Activated CD4-positive, CD25-positive, alpha-beta regulatory T cell treated with anti-CD3 and anti-CD28 coated beads, Interleukin-2, amount 50 U/mL, for 72 hours (primary cell): ENCODE results near the gene ZNF524.

Experiments used
- DNase-seq: peaks from one replicate; pipeline ENCODE4 v3.0.0; 2021

The ZNF524 gene

DNA sequence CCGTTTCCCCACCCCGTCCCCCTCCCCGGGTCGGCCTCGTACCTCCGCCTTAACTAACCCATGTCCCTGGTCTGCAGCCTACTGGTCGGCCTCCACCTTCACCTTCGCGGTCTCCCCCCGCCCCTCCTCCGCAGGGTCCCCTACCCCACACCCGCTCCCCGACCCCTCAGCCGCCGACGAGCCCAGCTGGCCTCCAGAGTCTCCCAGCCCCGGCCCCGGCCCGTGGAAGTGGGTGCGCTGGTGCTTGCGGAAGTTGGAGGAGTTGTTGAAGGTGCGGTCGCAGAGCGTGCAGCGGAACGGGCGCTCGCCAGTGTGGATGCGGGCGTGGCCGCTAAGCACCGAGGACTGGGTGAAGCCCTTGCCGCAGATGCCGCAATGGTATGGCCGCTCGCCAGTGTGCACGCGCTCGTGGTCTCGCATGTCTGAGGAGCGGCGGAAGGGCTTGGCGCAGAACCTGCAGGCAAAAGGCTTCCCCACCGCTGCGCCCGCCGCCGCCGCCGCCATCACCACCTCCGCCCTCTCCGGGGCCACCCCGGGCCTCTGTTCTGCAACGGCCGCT, 21.7 kb downstream of the ZNF524 start:
- no peak for DNase-seq

DNA sequence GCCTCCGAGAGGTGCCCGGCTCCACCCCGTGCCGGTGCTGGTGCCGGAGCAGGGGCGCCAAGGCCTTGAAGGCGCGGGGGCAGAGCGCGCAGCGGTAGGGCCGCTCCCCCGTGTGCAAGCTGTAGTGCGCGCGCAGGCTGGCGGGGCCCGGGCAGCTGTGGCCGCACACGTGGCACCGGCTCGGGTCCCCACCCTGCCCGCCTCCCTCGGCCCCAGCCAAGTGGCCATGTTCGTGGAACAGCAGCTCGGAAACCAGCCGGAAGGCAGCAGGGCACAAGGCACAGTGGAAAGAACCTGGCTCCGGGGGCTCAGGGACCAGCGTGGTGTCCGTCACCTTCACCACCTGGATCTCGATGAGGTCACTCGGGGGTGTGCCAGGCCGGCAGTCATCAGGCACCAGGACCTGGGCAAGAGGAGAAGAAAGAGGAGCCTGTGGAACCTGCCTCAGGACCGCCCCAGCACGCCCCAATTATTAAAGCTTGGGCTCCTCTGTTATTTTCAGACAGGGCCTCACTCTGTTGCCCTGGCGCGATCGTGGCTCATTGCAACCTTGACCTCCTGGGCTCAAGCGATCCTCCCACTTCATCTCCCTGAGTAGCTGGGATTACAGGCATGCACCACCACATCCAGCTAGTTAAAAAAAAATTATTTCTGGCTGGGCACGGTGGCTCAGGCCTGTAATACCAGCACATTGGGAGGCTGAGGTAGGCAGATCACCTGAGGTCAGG, 22.3 kb downstream of the ZNF524 start:
- DNase-seq, result no peak

DNA sequence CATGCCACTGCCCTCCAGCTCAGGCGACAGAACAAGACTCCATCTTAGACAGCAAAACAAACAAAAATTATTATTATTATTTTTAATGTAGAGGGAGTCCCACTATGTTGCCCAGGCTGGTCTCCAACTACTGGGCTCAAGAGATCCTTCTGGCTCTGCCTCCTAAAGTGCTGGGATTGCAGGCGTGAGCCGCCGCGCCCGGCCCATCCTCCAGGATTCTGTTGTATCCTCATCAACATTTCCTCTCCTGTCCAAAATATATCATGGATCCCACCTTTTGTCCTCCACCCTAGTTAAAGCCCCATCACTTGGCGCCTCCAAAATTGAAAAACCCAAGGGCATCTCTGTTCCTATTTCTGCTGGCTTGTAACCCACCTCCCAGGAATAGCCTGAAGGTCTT, 23.0 kb downstream of the ZNF524 start:
- no peak for DNase-seq

DNA sequence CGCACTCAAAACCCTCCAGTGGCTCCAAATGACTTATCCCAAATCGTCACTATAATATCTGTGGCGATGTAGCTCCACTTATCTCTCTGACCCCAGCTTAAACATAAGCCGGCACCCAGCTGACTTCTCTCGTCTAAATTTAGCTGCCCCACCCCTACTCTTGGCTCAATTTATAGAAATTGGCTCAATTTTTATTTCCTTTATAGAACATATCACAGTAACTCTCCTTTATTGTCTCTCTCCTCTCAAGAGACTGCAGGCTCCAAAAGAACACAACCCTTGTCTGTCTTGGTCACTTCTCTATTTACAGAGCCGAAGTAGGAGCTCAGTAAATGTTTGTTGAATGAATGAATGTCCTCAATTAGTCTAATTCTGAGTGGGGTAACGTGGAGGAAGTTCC, 23.5 kb downstream of the ZNF524 start:
- DNase-seq, result no peak

DNA sequence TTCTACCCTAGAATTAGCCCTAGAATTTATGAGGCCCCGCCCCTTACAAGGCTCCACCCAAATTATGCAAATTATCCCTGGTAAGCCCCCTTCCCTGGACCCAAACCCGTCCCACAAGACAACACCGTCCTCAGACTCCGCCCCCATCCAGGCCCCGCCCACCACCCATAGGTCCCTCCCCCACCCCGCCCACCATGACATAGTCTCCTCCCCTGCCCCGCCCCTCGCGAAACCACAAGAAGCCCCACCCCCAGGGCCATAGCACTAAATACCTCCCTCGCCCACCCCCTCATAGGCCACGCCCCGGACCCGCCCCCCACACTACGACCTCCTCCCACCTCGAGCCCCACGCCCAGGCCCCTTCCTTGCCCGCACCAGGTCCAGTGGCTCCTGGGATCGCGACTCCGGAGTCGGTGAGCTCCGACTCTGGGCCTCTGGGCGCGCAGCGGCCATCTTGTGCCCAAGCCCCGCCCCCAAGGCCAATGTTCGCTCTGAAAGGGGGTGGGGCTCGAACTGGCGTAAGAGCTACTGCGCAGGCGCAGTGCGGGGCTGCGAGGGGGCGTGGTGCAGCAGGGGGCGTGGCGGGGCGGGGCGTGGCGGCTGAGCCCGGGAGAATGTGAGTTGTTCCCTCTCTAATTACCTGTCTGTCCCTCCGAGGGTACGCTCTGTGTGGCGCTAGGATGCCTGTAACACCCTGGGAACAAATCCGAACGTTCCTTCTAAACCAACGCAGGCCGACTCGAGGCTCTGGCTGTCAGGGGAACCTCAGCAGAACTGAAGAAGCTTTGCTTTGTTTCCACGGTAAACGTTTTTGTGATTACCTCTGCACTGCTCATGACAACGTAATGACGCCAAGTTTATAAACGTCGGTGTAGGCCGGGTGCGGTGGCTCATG, 24.3 kb downstream of the ZNF524 start, which contains the start of gene ZNF784:
Gene ZNF784 (minus strand): TSS at position 458 of the 895 bp plus-strand sequence. CDS start 5 bp downstream, at position 453.
- peak; percentile 94 for DNase-seq

DNA sequence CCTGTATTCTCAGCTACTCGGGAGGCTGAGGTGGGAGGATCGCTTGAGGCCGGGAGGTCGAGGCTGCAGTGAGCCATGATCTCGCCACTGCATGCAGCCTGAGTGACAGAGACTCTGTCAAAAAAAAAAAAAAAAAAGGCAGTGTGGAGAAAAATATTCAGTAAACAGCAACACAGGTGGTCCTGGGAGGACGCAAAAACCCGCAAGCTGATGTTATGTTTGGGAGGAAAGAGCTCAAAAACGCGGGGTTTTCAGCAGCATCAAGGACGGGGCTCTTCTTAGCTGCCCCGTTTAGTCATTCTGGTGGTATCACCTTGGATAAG, 24.9 kb downstream of the ZNF524 start:
- DNase-seq, result no peak

DNA sequence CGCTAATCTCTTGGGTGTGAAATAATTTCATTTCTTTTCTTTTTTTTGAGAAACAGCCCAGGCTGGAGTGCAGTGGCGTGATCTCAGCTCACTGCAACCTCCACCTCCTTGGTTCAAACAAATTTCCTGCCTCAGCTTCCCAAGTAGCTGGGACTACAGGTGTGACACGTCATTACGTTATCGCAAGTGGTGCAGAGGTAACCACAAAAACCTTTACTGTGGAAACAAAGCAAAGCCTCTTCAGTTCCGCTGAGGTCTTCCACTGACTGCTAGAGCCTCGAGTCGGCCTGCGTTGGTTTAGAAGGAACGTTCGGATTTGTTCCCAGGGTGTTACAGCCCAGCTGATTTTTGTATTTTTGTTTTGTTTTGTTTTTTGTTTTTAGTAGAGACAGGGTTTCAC, 26.3 kb downstream of the ZNF524 start:
- DNase-seq, result no peak

GRCh38 chr19:55632463-55632834, 32.4 kb downstream of the ZNF524 start:
- DNase-seq, result peak; percentile 81

DNA sequence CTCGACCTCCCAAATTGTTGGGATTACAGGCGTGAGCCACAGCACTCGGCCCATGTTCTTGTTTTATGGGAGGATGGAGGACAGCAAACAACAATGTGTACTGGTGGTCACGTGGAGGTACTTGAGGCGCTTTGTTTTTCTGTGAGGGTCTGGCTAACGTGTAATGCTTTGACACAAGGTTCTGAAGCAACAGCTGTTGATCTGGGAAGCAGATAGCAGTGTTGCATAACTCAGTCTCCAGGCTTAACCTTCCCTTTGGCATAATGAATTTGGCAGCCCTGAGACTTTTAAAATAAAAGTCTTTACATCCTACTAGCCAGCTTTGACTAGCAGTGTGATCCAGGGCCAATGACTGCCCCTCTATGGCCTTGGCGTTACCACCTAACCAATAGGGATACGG, 33.8 kb downstream of the ZNF524 start:
- DNase-seq, result no peak

GRCh38 chr19:55635334-55635717, 35.2 kb downstream of the ZNF524 start:
- no peak for DNase-seq

GRCh38 chr19:55635856-55636440, 35.9 kb downstream of the ZNF524 start:
- DNase-seq, result no peak

- no peak for DNase-seq
These were observed 36.6 kb downstream of the ZNF524 start for GRCh38 chr19:55636723-55637122.

- DNase-seq, result no peak
These were observed 37.4 kb downstream of the ZNF524 start for GRCh38 chr19:55637534-55637933.

GRCh38 chr19:55638864-55639359, 38.8 kb downstream of the ZNF524 start:
- no peak for DNase-seq

DNA sequence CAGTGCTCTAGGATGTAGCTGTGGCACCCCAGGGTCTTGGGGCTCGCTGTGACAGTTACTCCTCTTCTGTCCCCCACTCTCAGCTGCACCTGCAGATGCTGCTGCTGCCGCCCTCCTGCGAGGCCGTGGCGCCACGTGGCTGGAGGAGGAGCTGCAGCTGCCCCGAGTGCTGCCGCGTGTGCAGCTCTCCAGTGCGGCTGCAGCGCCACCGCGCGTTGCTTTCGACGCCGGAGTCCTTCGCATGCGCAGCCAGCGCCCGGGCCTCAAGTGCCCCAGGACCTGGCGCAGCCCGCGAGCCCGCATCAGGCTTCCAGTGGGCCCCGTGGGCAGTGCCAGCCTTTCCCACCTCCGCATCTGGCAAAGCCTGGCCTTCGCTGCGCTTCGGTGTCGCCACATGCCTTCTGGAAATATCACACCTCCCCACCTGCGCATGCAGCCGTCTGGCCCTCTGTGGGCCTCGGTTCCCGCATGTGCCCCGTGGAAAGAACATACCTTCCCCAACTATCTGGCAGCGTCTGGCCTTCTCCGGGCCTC, 40.0 kb downstream of the ZNF524 start:
- DNase-seq, result peak; percentile 71

- peak; percentile 58 for DNase-seq
These were observed 40.7 kb downstream of the ZNF524 start, which contains the start of gene ZNF580 for GRCh38 chr19:55640577-55641425. ZNF580 (plus strand) TSS chr19:55641002; CDS start chr19:55642509, 1,507 bp downstream.

DNA sequence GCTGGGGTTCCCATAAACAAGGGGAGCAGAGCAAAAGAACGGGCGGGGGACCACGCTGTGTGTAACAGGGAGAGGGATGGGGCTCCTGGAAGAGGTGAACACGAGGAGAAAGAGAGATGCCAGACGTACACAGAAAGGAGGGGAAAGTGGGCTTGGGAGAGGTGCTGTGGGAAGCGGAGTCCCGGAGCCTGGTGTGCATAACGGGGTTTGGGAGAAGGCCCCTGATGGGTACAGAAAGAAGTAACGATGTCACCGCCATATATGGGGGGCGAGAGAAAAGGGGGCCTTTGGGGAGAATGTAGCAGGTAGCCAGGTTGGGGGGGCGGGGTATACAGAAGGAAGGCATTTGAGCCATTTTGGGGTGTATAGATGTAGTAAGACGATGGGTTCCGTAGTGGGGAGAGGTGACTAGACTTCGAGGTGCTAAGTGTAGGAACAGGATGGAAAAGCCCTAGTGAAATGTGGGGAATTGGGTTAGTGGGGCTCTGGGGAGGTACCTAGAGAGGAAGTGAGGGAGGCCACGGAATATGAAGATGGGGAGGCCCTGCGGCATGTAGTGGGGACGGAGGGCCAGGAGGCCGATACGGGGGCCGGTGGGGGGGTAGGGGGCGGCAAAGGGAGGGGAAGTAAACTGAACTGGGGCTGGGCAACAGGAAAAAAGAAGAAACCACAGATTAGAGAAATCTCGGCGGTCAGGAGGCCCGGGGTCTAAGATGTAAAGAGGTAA, 41.5 kb downstream of the ZNF524 start:
- DNase-seq, result no peak

- peak; percentile 59 for DNase-seq
These were observed 42.3 kb downstream of the ZNF524 start for GRCh38 chr19:55642153-55643002.

GRCh38 chr19:55643003-55643886, 43.2 kb downstream of the ZNF524 start, which contains the start of gene ZNF581:
ZNF581 (plus strand) TSS chr19:55643649; CDS start chr19:55644572, 923 bp downstream.
- peak; percentile 81 for DNase-seq
